ENCODE results near the gene IL17REL.

DNA sequence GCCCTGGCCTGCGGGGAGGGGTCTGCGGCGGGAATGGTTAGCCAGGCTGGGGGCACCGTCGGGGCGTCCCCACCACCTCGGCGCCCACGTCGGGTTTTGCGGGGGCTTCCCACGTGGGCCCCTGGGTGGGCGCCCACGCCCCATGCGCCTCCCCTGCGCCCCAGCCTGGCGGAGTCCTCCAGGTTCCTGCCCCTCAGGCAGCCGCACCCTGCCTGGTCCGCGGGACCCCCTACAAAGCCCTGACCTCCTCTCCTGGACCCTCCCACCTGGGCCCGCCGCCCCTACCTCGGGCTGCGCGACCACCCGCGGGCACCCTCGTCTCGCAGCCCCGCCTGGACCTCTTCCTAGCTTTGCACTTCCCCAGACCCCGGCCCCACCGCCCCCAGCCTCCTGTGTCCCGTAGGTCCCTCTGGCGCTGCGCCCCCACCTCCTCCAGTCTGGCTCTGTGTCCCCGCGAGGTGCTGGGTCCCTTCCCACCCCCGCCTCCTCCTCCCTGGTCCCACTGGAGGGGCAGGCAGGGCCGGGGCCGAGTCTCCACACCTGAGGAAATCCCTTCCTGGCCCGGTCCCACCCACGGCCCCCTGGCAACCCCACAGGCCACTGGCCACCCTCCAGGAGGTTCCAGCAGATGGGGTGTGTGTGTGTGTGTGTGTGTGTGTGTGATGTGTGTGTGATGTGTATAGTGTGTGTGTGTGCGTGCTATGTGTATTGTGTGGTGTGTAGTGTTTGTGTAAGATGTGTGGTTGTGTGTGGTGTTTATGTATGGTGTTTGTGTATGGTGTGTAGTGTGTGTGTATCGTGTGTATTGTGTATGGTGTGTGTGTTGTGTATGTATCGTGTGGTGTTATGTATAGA, 40.2 kb downstream of the IL17REL start:
- TF ChIP-seq, protein P1, sequence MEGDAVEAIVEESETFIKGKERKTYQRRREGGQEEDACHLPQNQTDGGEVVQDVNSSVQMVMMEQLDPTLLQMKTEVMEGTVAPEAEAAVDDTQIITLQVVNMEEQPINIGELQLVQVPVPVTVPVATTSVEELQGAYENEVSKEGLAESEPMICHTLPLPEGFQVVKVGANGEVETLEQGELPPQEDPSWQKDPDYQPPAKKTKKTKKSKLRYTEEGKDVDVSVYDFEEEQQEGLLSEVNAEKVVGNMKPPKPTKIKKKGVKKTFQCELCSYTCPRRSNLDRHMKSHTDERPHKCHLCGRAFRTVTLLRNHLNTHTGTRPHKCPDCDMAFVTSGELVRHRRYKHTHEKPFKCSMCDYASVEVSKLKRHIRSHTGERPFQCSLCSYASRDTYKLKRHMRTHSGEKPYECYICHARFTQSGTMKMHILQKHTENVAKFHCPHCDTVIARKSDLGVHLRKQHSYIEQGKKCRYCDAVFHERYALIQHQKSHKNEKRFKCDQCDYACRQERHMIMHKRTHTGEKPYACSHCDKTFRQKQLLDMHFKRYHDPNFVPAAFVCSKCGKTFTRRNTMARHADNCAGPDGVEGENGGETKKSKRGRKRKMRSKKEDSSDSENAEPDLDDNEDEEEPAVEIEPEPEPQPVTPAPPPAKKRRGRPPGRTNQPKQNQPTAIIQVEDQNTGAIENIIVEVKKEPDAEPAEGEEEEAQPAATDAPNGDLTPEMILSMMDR (IDR thresholded peaks at IDR 0.05), result no peak
- TF ChIP-seq POLR2A (IDR thresholded peaks at IDR 0.05), result no peak

Measured in adrenal gland (tissue), 5 donors.